HG02610 (cell line): ENCODE results near the gene NEURL1.
"Not testable (repeated sequence)": the region's sequence is repeated elsewhere in the genome, so short reads cannot be mapped to it uniquely, and the experiment has no call there.

Experiments
- ATAC-seq: cut with Tn5 transposase; IDR thresholded peaks from one replicate; pipeline ENCODE4 v1.9.1; 2021; ENCODE audit warnings: mild to moderate bottlenecking, moderate library complexity; ENCODE audit not compliant: unreplicated experiment

Gene NEURL1

DNA sequence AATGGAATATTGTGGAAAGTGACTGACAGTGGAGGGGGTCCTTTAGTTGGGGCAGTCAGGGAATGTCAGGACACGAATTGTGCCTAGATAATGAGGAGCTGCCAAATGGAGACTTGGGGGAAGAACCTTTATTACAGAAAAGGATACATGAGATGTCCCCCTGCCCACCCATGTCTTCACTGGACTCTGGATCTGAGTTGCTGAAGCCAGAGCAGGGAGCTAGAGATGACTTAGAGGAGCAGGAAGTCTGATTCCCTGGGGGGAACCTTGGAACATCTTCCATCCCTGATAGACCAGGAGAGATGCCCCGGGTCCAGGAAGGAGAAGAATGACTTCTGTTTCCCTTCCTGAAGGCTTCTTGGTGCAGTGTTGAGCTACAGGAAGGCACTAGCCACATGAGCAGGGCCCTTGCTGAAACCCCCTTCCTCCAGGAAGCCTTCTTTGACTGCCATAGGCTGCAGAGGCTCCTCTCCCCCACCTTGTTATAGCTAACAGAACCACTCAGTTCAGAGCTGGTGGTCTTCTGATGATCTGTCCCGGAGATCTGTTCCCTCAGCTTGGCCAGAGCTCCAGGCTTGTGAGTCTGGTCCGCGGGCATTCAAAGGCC, 747 bp upstream of the NEURL1 start:
- ATAC-seq, result no peak

DNA sequence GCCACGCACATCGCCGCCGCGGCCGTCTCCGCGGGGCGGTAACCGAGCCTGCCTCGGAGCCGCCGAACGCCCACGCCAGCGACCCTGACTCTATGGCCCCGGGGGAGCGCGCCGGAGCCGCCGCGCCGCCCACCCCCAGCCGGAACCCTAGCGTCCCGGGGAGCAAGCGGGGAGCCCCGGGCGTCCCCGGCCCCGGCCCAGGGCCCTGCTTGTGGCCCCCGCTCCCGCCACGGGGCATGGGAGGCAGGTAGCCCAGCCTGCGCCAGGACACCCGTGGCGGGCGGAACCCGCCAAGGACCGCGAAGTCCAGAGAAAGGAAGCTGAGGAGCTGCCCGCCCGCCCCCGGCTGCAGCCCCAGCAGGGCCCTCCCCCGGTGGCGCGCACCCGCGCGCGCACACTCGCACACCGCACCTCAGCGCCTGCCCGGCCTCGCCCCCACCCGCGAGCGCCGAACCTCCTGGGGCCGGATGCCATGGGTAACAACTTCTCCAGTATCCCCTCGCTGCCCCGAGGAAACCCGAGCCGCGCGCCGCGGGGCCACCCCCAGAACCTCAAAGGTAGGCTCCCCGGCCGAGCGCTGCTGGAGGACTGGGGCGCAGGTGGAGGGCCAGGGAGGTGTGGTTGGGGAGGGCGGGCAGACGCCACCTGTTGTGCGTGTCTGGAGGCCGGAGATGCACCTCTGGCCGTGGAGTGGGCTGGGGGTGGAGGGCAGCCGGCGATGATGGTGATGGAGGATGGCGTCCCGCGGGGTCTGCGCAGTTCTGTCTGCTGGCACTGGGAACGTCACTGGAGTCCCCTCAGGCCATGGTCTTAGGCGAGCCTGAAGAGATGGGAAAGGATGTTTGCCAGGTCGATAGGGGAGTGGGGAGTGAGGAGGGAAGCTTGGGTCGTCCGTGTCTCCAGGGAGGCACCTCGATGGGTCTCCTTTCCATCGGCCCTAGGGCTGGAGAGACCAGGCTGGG, 692 bp downstream of the NEURL1 start:
- ATAC-seq, result no peak

DNA sequence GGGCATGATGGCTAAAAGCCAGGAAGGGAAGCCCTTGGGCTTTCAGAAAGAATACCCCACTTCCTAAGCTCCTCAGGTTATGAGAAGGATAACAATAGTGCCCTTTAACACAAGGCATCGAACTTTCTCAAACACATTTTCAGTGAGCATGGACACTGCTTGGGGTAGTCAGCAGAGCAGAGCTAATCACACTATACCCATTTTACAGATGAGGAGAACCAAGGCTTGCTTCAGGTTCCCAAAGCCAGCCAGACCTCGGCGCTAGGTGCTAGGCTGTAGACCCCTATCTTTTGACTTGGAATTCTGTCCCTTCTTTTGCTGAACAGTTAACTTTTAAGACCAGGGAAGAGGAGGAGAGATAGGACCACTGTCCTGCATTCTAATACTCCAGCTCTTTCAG, 1.8 kb downstream of the NEURL1 start:
- no peak for ATAC-seq

DNA sequence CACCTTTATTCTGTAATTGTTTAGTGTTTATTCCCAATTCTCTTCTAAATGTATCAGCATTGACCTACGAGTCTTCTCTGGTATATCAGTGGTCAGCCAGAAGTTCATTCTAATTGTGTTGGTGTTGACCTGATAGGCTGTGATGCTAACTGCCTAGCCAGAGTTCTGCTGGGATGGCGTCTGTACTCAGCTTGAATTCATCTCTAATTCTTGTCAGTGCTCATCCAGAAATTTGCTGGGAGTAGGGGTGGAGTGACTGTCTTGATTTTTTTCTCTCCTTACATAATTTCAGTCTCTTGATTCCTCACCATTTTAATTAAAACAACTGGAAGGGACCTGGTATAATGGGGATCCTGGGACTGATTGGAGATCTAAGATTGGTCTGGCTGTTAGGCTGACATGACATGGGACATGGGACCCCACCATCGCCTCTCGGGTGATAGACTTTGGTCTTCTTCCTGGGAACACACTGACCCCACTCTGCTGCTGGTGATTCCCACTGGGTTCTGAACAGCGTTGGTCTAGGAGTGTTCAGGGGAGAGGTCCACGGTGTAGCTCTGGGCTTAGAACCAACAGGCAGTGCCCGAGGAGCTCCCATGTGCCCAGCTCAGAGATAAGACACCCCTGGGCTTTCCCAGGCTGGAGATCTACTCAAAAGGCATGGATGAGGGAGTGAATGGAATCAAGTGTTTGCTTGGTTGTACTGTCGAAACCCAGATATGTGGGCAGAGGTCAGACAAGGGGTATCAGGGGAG, 3.8 kb downstream of the NEURL1 start:
- no peak for ATAC-seq

DNA sequence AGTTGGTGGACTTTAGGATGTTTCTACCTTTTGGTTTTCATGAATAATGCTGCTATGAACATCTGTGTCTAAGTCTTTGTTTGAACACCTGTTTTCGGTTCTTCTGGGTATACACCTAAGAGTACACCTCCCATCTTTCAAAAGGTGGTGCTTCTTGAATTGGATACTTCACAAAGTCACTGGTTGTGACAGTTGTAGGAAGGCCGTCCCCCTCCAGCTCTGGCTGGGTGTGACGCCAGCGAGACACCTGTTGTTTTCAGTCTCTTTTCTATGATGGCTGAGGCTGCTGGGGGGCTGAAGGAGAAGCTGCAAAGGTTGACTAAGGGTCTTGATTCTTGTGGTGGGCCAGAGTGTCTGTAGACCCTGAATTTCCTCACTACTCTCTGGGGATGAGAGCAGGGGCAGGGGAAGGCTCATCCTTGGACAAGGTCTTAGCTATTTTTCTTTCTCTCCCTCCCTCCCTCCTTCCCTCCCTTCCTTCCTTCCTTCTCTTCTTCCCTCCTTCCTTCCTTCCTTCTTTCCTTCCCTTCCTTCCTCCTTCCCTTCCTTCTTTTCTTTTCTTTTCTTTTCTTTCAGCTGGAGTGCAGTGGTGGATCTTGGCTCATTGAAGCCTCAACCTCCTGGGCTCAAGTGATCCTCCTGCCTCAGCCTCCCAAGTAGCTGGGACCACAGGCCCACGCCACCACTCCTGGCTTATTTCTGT, 5.6 kb downstream of the NEURL1 start:
- ATAC-seq, result no peak

DNA sequence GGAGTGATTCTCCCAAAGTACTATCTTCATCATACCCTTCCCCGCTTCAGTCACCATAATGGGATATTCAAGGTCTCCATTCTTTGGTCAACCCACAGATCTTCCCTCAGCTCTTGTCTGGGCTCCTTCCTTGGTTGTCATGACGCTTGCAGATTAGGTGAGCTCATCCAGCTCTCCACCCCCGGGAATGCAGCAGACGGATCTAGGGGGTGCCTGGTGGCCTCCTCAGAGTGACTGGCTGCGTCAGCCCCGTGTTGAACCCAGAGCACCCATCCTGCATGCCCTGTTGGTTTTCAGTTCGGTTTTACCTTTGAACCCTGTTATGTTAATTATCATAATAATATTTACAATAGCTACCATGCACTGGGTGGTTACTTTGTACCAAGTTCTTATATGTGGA, 6.4 kb downstream of the NEURL1 start:
- ATAC-seq, result no peak

DNA sequence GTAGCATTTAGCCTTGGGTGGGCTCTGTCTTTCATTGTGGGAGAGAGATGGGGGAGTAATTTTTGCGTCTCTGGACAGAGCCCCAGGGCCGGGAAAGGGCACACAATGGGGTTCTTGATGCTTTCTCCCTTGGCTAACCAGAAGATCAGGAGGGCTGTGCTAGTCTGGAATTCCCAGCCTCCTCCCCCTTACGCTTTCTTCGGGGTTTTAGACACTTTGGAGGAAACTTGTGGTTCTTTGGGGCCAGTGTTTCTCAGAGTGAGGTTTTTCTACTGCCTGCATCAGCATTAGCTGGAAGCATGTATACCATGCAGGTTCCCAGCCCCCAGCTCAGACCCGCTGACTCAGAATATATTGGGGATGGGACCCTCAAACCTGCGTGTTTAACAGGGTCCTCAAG, 7.0 kb downstream of the NEURL1 start:
- no peak for ATAC-seq

DNA sequence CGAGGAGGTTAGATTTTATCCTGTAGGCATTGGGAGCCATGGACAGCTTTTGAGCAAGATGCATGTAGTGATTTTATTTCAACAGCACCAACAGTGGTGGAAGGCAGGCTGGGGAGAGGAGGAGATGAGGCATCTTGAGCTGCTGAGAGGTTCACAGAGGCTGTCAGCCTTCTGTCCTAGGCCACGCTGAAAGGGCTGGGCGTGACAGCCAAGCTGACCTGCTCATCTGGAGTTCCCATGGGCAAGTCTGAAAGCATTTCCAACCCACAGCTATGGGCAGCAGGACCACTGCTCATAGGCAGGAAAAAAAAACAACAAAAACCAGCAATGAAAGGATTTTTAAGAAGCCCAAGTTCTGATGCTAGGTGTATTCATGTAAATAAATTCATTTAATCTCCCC, 7.7 kb downstream of the NEURL1 start:
- no peak for ATAC-seq

DNA sequence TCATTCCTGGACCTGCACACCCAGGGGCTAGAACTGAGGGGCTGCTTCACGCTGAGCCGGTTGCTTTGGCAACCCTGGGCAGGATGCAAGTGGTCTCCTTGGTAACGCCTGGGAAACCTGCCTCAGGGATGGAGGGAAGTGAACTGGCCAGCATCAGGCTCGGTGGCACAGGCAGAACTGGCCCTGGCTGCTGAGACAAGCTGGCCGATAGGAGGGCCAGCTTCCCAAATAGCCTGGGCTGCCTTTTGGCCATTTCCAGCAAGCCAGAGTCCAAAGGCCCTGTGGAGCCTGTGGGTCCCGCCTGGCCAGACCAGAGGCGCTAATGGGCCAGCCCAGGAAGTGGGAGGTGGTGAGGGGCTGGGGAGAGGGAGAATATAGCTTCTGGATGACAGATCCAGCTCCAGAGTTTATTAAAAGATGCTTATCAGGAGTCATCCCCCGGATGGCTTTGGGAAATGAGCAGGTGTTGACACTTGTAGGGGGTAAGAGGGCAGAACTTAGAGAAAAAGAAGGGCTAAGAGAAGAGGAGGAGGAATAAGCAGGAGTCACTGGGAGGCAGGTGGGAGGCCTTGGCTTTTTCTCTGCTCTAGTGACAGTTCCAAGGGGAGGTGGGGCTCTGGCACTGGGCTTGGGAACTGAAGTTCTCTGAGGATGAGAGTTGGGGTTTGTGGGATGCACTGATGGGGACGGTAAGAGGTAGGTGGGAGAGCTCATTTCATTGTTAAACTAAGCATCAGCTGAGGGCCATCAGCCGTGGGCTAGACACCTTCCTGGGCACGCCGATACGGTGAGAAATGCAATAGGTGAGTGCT, 9.6 kb downstream of the NEURL1 start:
- ATAC-seq, result no peak

DNA sequence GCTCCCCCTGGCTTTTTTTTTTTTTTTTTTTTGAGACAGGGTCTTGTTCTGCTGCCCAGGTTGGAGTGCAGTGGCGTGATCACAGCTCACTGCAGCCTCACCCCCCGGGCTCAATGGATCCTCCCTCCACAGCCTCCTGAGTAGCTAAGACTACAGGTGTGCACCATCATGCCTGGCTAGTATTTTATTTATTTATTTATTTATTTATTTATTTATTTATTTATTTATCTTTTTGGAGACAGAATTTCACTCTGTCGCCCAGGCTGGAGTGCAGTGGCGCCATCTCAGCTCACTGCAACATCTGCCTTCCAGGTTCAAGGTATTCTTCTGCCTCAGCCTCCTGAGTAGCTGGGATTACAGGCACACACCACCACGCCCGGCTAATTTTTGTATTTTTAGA, 10.3 kb downstream of the NEURL1 start:
- ATAC-seq, result not testable (repeated sequence)

DNA sequence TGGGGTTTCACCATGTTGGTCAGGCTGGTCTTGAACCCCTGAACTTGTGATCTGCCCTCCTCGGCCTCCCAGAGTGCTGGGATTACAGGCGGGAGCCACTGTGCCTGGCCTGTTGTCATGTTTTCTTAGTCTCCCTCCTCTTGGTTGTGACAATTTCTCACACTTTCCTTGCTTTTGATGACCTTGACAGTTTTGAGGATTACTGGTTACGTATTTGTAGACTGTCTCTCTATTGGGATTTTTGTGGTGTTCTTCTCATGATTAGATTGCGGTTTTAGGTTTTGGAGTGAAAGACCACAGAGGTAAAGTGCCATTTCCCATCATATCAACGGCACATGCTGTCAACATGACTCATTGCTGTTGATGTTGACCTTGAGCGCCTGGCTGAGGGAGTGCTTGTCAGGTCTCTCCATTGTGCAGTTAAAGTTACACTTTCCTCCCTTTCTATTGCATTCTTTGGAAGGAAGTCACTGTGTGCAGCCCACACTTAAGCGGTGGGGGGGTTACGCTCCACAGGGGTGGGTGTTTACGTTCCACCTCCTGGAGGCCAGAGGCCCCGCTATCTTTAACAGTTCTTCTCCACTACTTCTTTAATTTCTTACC, 10.8 kb downstream of the NEURL1 start:
- peak; percentile 69 for ATAC-seq

DNA sequence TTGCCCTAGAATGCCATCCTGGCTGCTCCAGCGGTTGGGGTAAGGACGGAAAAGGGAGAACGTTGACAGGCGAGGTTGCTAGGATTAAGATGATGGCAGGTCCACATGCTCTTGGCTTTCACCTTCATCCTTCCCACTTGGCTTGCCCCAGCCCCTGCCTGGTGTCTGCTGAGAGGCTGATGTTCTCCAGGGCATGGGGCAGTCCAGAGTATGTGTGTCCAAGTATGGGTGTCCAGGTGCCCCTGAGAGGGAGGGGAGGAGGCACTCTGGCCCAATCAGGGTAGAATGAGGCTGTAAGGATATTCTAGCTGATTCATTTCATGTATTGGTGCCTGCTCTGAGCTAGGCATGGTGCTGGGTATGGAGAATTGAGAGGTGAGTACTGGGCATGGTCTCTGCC, 12.6 kb downstream of the NEURL1 start:
- ATAC-seq, result no peak

DNA sequence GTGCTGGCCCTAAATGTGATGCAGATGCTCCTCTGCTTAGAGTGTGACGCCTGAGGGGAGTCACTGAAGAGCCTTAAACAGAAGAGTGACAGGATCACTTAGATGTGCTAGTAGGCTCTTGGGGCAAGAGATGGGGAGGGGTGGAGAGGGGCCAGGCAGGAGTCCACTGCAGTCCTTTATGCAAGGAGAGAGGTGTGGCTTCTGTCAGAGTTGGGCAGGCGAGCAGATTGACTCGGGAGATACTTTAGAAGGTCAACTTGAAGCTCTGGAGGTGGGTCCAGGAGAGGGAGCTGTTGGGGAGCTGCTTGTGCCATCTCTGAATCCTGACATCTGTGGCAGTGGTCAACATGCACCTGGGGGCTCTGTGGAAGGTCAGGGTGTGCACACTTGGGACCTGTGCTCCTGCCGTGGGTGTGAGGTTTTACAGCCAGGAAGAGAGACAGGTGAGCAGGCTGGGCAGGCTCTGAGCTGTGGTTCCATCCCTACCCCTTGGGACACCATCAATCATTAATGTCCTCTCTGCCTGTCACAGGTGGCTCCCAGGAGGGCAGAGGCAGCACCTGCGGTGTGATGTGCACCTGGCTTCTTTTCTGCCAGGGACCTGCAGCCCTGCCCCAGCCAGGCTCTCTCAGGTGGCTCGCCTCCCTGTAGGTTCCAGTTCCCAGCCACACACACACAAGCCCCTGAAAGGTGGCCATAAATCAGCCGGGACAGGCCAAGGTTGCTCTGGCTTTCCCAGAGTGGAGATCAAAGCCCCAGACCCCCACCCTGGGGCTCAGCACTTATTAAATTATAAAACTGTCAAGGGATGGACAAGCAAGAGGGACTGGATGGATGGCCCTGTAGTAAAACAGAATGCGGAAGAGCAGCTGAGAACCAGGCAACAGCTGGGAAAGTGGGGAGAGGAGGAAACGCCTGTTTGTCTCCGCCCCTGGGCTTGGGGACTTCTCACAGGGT, 14.0 kb downstream of the NEURL1 start:
- ATAC-seq, result no peak

DNA sequence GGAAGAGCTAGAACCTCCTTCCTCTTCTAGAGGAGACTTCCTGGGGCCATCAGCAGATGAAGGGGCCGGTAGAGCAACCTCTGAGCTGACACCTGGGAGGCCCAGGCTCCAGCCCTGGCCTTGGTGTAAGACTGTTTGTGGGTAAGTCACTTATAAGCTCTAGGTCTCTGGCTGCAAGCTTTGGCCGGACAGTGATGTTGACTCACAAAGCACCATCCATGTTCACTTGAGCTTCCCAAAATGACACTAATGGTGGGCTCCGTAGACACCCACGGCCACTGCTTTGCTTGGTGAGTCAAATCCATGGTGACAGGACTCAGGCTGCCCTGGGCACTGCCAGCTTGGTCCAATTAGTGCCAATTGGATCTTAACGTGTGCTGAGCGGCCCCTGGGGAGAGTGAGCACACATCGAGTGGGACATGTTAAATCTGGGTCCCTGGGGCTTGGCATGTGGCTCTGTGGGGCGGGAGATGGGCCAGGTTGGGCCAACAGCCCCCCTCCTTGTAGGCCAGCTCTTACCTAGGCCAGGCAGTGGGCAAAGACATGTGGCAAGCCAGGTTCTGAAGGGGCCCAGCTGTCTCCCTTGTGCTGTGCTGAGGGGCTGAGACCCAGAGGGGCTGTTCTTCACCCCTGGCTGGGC, 16.7 kb downstream of the NEURL1 start:
- ATAC-seq, result no peak

DNA sequence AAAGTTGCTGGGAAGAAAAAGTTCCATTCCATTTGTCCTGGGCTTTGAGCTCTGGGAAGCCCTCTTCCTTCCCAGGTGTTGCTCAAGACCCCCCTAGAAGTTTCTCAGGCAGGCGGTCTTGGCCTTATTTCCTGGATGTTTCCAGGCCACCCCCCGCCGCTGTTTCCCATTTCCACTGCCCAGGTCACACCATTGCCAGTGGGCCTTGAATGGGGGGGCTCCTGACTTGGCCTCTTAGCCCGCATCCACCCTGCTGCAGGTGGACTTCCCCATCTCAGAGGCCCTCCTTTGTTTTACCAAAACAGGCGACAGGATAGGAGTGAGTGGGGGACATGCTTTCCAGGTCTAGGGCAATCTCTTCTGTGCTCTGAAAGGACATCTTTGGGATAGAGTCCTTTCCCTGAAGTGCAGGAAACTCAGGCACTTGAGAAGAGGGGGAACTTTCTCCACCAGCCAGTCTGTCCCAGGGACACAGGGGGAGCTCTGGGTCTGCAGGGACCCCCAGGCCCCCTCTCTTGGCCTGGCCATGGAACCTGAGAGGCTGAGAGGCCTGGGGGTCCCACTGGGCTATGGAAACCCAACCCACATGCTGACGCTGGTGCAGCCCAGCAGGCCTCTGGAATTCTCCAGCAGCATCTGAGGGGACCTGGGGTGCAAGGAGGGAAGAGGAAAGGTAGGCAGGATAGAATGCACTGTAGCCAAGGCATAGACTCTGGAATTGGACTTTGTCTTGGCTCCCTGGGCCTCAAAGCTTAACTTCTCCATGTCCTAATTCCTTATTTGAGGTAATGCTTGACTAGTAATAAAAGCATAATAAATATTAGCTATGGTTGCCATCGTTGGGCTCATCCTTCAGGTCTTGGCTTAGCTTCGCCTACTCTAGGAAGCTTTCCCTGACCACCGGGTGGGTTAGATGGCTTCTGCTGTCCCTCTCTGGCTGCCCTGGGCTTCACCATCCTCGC, 17.6 kb downstream of the NEURL1 start:
- no peak for ATAC-seq

DNA sequence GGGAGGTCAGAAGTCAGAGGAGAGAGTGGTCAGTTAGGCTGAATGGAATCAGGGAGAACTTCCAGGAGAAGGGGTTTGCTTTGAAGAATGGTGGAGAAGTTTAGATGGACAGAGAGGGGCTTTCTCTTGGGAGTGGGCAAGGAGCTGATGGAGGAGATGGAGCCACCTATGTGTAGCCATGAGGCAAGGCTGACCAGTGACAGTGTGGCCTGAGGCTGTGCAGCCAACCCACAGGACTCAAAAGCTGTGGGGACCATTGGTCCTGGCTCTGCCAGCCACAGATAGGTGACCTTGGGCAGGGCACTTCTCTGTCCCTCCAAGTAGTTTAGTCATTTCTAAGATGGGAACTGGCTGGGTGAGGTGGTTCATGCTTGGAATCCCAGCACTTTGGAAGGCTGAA, 18.7 kb downstream of the NEURL1 start:
- no peak for ATAC-seq
